WTC11 (cell line): ENCODE results near the gene SPACA7. TPM values are rescaled to one million over a fixed set of nuclear protein-coding genes. Genes with fewer than 3 reads are reported as not detected.
"Not testable (repeated sequence)": the region's sequence is repeated elsewhere in the genome, so short reads cannot be mapped to it uniquely, and the experiment has no call there.

Experiments used
- ATAC-seq: fragments of 200-7000 bp; cut with Tn5 transposase; 2 replicates; pipeline ENCODE4 v1.10.0; 2021; ENCODE audit warnings: mild to moderate bottlenecking, moderate library complexity
- CTCF ChIA-PET: fragments of 300-600 bp; sonication (Branson Sonifier 250); formaldehyde crosslinking; loops from one replicate; lab custom pipeline; 2021; ENCODE audit warnings: antibody characterized with exemption; lab: Charles Lee
- POLR2A ChIA-PET: fragments of 350-600 bp; sonication (Branson Sonifier 250); formaldehyde crosslinking; loops from one replicate; lab custom pipeline; 2021; ENCODE audit warnings: antibody characterized with exemption; lab: Charles Lee
- DNase-seq: peaks from one replicate; pipeline ENCODE4 v3.0.0; 2021; ENCODE audit warnings: low spot score
- H3K27ac Mint-ChIP-seq: 2 replicates; pipeline ENCODE4 v1.8.0; 2021; ENCODE audit warnings: mixed read lengths
- H3K27me3 Mint-ChIP-seq: 2 replicates; pipeline ENCODE4 v1.8.0; 2021; ENCODE audit warnings: low read depth, mild to moderate bottlenecking, moderate library complexity, mixed read lengths
- H3K36me3 Mint-ChIP-seq: 2 replicates; pipeline ENCODE4 v1.8.0; 2021; ENCODE audit warnings: mixed read lengths
- H3K4me1 Mint-ChIP-seq: 2 replicates; pipeline ENCODE4 v1.8.0; 2022; ENCODE audit warnings: mixed read lengths
- H3K4me3 Mint-ChIP-seq: 2 replicates; pipeline ENCODE4 v1.8.0; 2021; ENCODE audit warnings: mild to moderate bottlenecking, moderate library complexity, mixed read lengths
- H3K9me3 Mint-ChIP-seq: 2 replicates; pipeline ENCODE4 v1.8.0; 2021; ENCODE audit warnings: mixed read lengths
- CREB1 ChIP-seq: sonication (generic); formaldehyde crosslinking; IDR thresholded peaks from 2 replicates; pipeline ENCODE4 v1.8.0; 2023; ENCODE audit warnings: mild to moderate bottlenecking, missing genetic modification reagents
- ELF4 ChIP-seq: sonication (generic); formaldehyde crosslinking; IDR thresholded peaks from 2 replicates; pipeline ENCODE4 v1.8.1; 2022; ENCODE audit warnings: low read depth, mild to moderate bottlenecking, moderate library complexity, missing genetic modification reagents
- ESRRA ChIP-seq: sonication (generic); formaldehyde crosslinking; IDR thresholded peaks from 2 replicates; pipeline ENCODE4 v1.8.1; 2022; ENCODE audit warnings: mild to moderate bottlenecking, missing genetic modification reagents, borderline replicate concordance
- NR1H2 ChIP-seq: sonication (generic); formaldehyde crosslinking; IDR thresholded peaks from 2 replicates; pipeline ENCODE4 v1.9.0; 2021; ENCODE audit warnings: mild to moderate bottlenecking, moderate library complexity, missing genetic modification reagents
- NR2C2 ChIP-seq: sonication (generic); formaldehyde crosslinking; IDR thresholded peaks from 2 replicates; pipeline ENCODE4 v1.8.0; 2022; ENCODE audit warnings: mild to moderate bottlenecking, missing genetic modification reagents
- NR3C1 ChIP-seq: sonication (generic); formaldehyde crosslinking; conservative IDR thresholded peaks from 2 replicates; pipeline ENCODE4 v1.8.1; 2023; ENCODE audit warnings: low read depth, mild to moderate bottlenecking, missing genetic modification reagents
- OVOL2 ChIP-seq: fragments of 250-450 bp; sonication (Bioruptor Pico); IDR thresholded peaks from 2 replicates; pipeline ENCODE4 v1.9.0; 2021; ENCODE audit warnings: mild to moderate bottlenecking, borderline replicate concordance
- RELA ChIP-seq: sonication (generic); formaldehyde crosslinking; IDR thresholded peaks from 2 replicates; pipeline ENCODE4 v1.8.1; 2022; ENCODE audit warnings: missing genetic modification reagents, mild to moderate bottlenecking, borderline replicate concordance
- RORB ChIP-seq: fragments of 250-450 bp; sonication (Bioruptor Pico); IDR thresholded peaks from 2 replicates; pipeline ENCODE4 v1.9.0; 2021; ENCODE audit warnings: mild to moderate bottlenecking
- ZBTB21 ChIP-seq: sonication (generic); formaldehyde crosslinking; IDR thresholded peaks from 2 replicates; pipeline ENCODE4 v1.8.1; 2023; ENCODE audit warnings: mild to moderate bottlenecking, missing genetic modification reagents, borderline replicate concordance
- ZNF232 ChIP-seq: sonication (generic); formaldehyde crosslinking; IDR thresholded peaks from 2 replicates; pipeline ENCODE4 v1.8.0; 2022; ENCODE audit warnings: mild to moderate bottlenecking, missing genetic modification reagents
- ZNF416 ChIP-seq: fragments of 250-450 bp; sonication (Bioruptor Pico); IDR thresholded peaks from 2 replicates; pipeline ENCODE4 v1.9.0; 2021; ENCODE audit warnings: mild to moderate bottlenecking, inconsistent platforms
- ZNF423 ChIP-seq: fragments of 250-450 bp; sonication (Bioruptor Pico); IDR thresholded peaks from 2 replicates; pipeline ENCODE4 v2.1.2; 2022; ENCODE audit warnings: mild to moderate bottlenecking, moderate library complexity
- ZNF671 ChIP-seq: fragments of 250-450 bp; sonication (Bioruptor Pico); IDR thresholded peaks from 2 replicates; pipeline ENCODE4 v1.8.0; 2021; ENCODE audit warnings: mild to moderate bottlenecking
- total RNA-seq: library from RNA; stranded (reverse); gene quantifications from 3 replicates; pipeline ENCODE4 v1.2.3, GENCODE V29; 2021
- TF ChIP-seq, protein P1 (sequence below): sonication (generic); formaldehyde crosslinking; IDR thresholded peaks from 2 replicates; pipeline ENCODE4 v1.8.0; 2022; ENCODE audit warnings: mild to moderate bottlenecking, missing genetic modification reagents
- TF ChIP-seq, protein P2 (sequence below): fragments of 250-450 bp; sonication (Bioruptor Pico); IDR thresholded peaks from 2 replicates; pipeline ENCODE4 v1.9.0; 2021; ENCODE audit warnings: mild to moderate bottlenecking
- TF ChIP-seq, protein P3 (sequence below): sonication (generic); formaldehyde crosslinking; IDR thresholded peaks from 2 replicates; pipeline ENCODE4 v1.8.1; 2023; ENCODE audit warnings: mild to moderate bottlenecking, missing genetic modification reagents, moderate library complexity
- TF ChIP-seq, protein P4 (sequence below): sonication (generic); formaldehyde crosslinking; IDR thresholded peaks from 2 replicates; pipeline ENCODE4 v1.8.1; 2023; ENCODE audit warnings: mild to moderate bottlenecking, missing genetic modification reagents, moderate library complexity
- TF ChIP-seq, protein P5 (sequence below): sonication (generic); formaldehyde crosslinking; IDR thresholded peaks from 2 replicates; pipeline ENCODE4 v1.8.1; 2022; ENCODE audit warnings: missing genetic modification reagents, borderline replicate concordance

Gene SPACA7
- total RNA-seq, 1 experiment from 2014 or later = not detected

DNA sequence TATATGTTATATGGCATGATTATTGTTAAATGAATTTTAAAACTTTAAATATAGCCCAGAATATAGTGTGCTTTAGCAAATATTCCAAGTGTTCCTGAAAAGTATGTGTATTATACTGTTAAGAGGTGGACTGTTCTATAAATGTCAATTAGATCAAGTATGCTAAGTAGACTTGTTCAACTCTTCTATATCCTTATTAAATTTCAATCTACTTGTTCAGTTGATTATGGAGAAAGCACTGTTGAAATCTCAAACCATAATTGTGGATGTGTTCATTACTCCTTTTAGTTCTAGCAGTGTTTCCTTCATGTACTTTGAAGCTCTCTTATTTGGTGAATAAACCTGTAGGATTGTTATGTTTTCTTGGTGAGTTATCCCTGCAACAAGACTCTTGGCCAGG, 52.5 kb downstream of the SPACA7 start:
- Mint-ChIP-seq H3K9me3 (peaks cover 69% of the 10 kb centered on the region), H3K4me1 (no peaks in the 10 kb centered on the region), H3K27ac (no peak overlapping the region), H3K4me3 (no peak overlapping the region), H3K27me3 (peaks cover 30% of the 10 kb centered on the region), H3K36me3 (peaks cover 34% of the 10 kb centered on the region)
- no peak for DNase-seq
- TF ChIP-seq ZNF671 = no peak
- TF ChIP-seq ZNF232 = no peak
- TF ChIP-seq ESRRA = no peak
- no peak for TF ChIP-seq CREB1 (CRISPR knock-in tag)
- TF ChIP-seq, protein P1, sequence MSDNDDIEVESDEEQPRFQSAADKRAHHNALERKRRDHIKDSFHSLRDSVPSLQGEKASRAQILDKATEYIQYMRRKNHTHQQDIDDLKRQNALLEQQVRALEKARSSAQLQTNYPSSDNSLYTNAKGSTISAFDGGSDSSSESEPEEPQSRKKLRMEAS (CRISPR knock-in tag) = no peak
- TF ChIP-seq RELA = no peak
- TF ChIP-seq ZBTB21 (CRISPR knock-in tag) = no peak
- TF ChIP-seq, protein P2, sequence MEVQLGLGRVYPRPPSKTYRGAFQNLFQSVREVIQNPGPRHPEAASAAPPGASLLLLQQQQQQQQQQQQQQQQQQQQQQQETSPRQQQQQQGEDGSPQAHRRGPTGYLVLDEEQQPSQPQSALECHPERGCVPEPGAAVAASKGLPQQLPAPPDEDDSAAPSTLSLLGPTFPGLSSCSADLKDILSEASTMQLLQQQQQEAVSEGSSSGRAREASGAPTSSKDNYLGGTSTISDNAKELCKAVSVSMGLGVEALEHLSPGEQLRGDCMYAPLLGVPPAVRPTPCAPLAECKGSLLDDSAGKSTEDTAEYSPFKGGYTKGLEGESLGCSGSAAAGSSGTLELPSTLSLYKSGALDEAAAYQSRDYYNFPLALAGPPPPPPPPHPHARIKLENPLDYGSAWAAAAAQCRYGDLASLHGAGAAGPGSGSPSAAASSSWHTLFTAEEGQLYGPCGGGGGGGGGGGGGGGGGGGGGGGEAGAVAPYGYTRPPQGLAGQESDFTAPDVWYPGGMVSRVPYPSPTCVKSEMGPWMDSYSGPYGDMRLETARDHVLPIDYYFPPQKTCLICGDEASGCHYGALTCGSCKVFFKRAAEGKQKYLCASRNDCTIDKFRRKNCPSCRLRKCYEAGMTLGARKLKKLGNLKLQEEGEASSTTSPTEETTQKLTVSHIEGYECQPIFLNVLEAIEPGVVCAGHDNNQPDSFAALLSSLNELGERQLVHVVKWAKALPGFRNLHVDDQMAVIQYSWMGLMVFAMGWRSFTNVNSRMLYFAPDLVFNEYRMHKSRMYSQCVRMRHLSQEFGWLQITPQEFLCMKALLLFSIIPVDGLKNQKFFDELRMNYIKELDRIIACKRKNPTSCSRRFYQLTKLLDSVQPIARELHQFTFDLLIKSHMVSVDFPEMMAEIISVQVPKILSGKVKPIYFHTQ (CRISPR knock-in tag) = no peak
- TF ChIP-seq, protein P3, sequence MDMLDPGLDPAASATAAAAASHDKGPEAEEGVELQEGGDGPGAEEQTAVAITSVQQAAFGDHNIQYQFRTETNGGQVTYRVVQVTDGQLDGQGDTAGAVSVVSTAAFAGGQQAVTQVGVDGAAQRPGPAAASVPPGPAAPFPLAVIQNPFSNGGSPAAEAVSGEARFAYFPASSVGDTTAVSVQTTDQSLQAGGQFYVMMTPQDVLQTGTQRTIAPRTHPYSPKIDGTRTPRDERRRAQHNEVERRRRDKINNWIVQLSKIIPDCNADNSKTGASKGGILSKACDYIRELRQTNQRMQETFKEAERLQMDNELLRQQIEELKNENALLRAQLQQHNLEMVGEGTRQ = no peak
- TF ChIP-seq NR1H2 (CRISPR knock-in tag) = no peak
- TF ChIP-seq NR3C1 (CRISPR knock-in tag) = no peak
- TF ChIP-seq, protein P4, sequence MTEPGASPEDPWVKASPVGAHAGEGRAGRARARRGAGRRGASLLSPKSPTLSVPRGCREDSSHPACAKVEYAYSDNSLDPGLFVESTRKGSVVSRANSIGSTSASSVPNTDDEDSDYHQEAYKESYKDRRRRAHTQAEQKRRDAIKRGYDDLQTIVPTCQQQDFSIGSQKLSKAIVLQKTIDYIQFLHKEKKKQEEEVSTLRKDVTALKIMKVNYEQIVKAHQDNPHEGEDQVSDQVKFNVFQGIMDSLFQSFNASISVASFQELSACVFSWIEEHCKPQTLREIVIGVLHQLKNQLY = no peak
- POLR2A ChIA-PET = no interaction called here
- CTCF ChIA-PET = no interaction called here
- ATAC-seq = no peak

DNA sequence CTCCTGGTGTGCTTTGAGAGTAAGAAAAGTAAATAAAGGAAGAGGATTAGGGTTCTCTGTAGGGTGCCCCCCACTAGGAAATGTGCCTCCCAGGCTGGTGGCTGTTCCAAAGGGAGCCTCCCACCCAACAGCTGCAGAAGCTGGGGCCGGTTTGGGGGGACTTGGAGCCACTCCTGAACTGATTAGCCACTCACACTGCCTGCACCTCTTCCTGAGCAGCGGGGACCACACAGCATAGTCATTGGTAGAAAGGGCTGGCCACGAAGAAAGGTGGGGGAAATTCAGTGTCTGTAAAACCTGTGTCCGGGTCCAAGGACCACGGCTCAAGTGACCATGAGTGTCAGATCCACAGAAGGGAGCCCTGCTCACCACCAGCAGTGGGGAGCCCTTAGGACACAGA, 55.6 kb downstream of the SPACA7 start:
- Mint-ChIP-seq H3K27me3 (peaks cover 24% of the 10 kb centered on the region), H3K36me3 (peaks cover 30% of the 10 kb centered on the region), H3K27ac (no peak overlapping the region), H3K4me3 (no peak overlapping the region), H3K9me3 (peaks cover 54% of the 10 kb centered on the region), H3K4me1 (no peaks in the 10 kb centered on the region)
- ChIA-PET CTCF (no interaction called here), POLR2A (no interaction called here)
- ATAC-seq = no peak
- TF ChIP-seq NR2C2 (no peak), RELA (no peak), ZNF423 (CRISPR knock-in tag) (no peak), ZNF416 (CRISPR knock-in tag) (no peak), ELF4 (CRISPR knock-in tag) (no peak), OVOL2 (CRISPR knock-in tag) (no peak), RORB (CRISPR knock-in tag) (no peak), NR3C1 (CRISPR knock-in tag) (no peak), CREB1 (CRISPR knock-in tag) (no peak)
- TF ChIP-seq, protein P5, sequence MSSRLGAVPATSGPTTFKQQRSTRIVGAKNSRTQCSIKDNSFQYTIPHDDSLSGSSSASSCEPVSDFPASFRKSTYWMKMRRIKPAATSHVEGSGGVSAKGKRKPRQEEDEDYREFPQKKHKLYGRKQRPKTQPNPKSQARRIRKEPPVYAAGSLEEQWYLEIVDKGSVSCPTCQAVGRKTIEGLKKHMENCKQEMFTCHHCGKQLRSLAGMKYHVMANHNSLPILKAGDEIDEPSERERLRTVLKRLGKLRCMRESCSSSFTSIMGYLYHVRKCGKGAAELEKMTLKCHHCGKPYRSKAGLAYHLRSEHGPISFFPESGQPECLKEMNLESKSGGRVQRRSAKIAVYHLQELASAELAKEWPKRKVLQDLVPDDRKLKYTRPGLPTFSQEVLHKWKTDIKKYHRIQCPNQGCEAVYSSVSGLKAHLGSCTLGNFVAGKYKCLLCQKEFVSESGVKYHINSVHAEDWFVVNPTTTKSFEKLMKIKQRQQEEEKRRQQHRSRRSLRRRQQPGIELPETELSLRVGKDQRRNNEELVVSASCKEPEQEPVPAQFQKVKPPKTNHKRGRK (CRISPR knock-in tag) = no peak
- TF ChIP-seq, protein P1 (CRISPR knock-in tag) = no peak
- no peak for DNase-seq

DNA sequence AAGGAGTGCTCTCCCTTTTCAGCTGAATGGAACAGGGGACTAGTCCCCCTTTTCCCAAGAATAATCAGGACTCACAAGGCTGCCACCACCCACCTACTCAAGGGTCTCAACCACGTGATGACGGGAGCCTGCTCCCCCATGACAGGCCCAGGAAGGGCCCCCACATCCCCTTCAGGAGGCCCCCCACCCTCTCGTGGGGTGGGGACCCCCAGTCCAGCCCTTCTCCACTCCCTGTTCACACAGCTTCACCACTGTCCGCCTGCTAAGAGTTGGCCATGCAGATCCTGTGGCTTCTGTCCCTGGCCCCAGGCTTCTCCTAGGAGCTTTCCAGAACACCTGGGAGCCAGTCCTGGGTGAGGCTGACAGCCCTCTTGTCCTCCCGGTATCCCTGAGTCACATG, 56.6 kb downstream of the SPACA7 start:
- CTCF ChIA-PET = not testable (repeated sequence)

DNA sequence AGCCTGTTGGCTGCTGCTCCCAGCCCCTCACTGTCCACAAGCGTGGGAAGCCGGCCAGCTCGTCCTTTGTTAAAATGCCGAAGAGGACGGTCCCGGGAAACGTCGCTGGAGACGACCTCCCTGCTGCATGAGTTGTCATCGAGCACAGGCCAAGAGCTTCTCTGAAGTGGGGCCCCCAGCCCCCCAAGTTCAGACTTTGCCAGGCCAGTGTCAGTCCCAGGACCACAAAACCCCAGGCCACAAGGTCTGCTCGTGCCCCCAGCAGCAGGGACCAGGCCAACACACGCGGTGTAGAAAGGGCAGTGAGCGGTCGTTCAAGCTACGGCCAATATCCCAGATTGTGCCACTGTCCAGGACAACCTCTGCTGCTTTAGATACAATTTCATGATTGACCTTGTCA, 57.4 kb downstream of the SPACA7 start:
- DNase-seq, POLR2A ChIA-PET, H3K4me3 Mint-ChIP-seq, CTCF ChIA-PET, H3K4me1 Mint-ChIP-seq, ATAC-seq, H3K27ac Mint-ChIP-seq: not testable (repeated sequence)
- peaks cover 49% of the 10 kb centered on the region for H3K9me3 Mint-ChIP-seq
- H3K27me3 Mint-ChIP-seq = peaks cover 13% of the 10 kb centered on the region
- H3K36me3 Mint-ChIP-seq = peaks cover 25% of the 10 kb centered on the region

More for the DNA sequence above, 56.6 kb downstream of the SPACA7 start:
- Mint-ChIP-seq H3K36me3 (peaks cover 23% of the 10 kb centered on the region), H3K9me3 (peaks cover 47% of the 10 kb centered on the region), H3K27me3 (peaks cover 17% of the 10 kb centered on the region)
- H3K4me1 Mint-ChIP-seq, H3K4me3 Mint-ChIP-seq, ATAC-seq, POLR2A ChIA-PET, H3K27ac Mint-ChIP-seq, DNase-seq: not testable (repeated sequence)
